HepG2 (cell line): Measurements from ENCODE around the gene ALMS1. TPM values are rescaled to one million over a fixed set of nuclear protein-coding genes. Genes with fewer than 3 reads are reported as not detected.

Source experiments
- ARID5B ChIP-seq: IDR thresholded peaks from 2 replicates; pipeline ENCODE4 v1.4.0; 2020; ENCODE audit warnings: mild to moderate bottlenecking, missing genetic modification reagents
- ATF4 ChIP-seq, 2 experiments: fragments of 450-650 bp in 1 of 2; sonication (generic) in 1 of 2; formaldehyde crosslinking; IDR thresholded peaks; 2 replicates each; pipeline versions ENCODE4 v1.5.0 to v1.8.0; 2020 to 2022; ENCODE audit warnings: mild to moderate bottlenecking in 1 of 2, missing genetic modification reagents in 1 of 2
- CTCF ChIP-seq: sonication (generic); formaldehyde crosslinking; IDR thresholded peaks from 2 replicates; pipeline ENCODE4 v1.5.0; 2020; ENCODE audit warnings: mild to moderate bottlenecking, missing genetic modification reagents, moderate library complexity
- HBP1 ChIP-seq: IDR thresholded peaks from 2 replicates; pipeline ENCODE4 v1.6.1; 2016; ENCODE audit warnings: low read depth, control low read depth
- MAFF ChIP-seq: IDR thresholded peaks from 2 replicates; pipeline ENCODE4 v1.6.1; 2011; ENCODE audit warnings: low read depth, low read length, improper control_type of control experiment
- NR2F1 ChIP-seq, 2 experiments: fragments of 450-650 bp in 1 of 2; formaldehyde crosslinking in 1 of 2; IDR thresholded peaks; 2 replicates each; pipeline versions ENCODE4 v1.5.0 to v1.6.1; 2016 to 2020; ENCODE audit warnings: mild to moderate bottlenecking in 1 of 2, missing compliant biosample characterization in 1 of 2, missing genetic modification reagents in 1 of 2, moderate library complexity in 1 of 2
- PHF8 ChIP-seq: sonication (generic); formaldehyde crosslinking; IDR thresholded peaks from 2 replicates; pipeline ENCODE4 v1.5.0; 2020; ENCODE audit warnings: missing genetic modification reagents
- RARA ChIP-seq: IDR thresholded peaks from 2 replicates; pipeline ENCODE4 v1.6.1; 2016; ENCODE audit warnings: missing genetic modification reagents, missing compliant biosample characterization
- SPEN ChIP-seq: sonication (generic); formaldehyde crosslinking; IDR thresholded peaks from 2 replicates; pipeline ENCODE4 v1.5.1; 2020; ENCODE audit warnings: low read depth, mild to moderate bottlenecking, missing genetic modification reagents
- THAP11 ChIP-seq: IDR thresholded peaks from 2 replicates; pipeline ENCODE4 v1.6.1; 2016; ENCODE audit warnings: missing biosample characterization, missing genetic modification reagents
- TMF1 ChIP-seq: sonication (generic); formaldehyde crosslinking; IDR thresholded peaks from 2 replicates; pipeline ENCODE4 v1.8.1; 2022; ENCODE audit warnings: low read depth, missing genetic modification reagents
- U2AF2 ChIP-seq: fragments of 200-400 bp; formaldehyde crosslinking; IDR thresholded peaks from 2 replicates; pipeline ENCODE4 v1.6.1; 2017; ENCODE audit warnings: low read depth, mild to moderate bottlenecking, low read length
- ZBTB7A ChIP-seq: sonication (generic); formaldehyde crosslinking; IDR thresholded peaks from 2 replicates; pipeline ENCODE4 v1.8.0; 2022; ENCODE audit warnings: mild to moderate bottlenecking, missing genetic modification reagents
- ZNF292 ChIP-seq: sonication (generic); formaldehyde crosslinking; IDR thresholded peaks from 2 replicates; pipeline ENCODE4 v1.8.1; 2022; ENCODE audit warnings: mild to moderate bottlenecking, low read depth, missing genetic modification reagents, borderline replicate concordance
- ZNF597 ChIP-seq: sonication (generic); formaldehyde crosslinking; IDR thresholded peaks from 2 replicates; pipeline ENCODE4 v1.5.0; 2020; ENCODE audit warnings: missing genetic modification reagents
- polyA plus RNA-seq, 8 experiments: library from polyadenylated mRNA; depleted of rRNA in 3 of 8; stranded (reverse) in 7 of 8; unstranded in 1 of 8; fragments of >200 nt; fragmentation: Illumina TruSeq in 4 of 8; extraction: Trizol in 4 of 8; gene quantifications; 2 replicates each; pipeline versions ENCODE4 v1.2.1 to v1.2.3, GENCODE V29; 2011 to 2016; ENCODE audit warnings: low read depth in 4 of 8, missing spikeins in 1 of 8, mixed read lengths in 1 of 8; ENCODE audit not compliant: insufficient read depth in 1 of 8
- total RNA-seq, 5 experiments: library from RNA; depleted of rRNA; stranded (reverse); fragments of >200 nt; fragmentation: Illumina TruSeq; extraction: Trizol; gene quantifications; 2 replicates each; pipeline ENCODE4 v1.2.3, GENCODE V29; 2016; ENCODE audit warnings: low read depth in 1 of 5
- TF ChIP-seq, protein P1 (sequence below): sonication (generic); formaldehyde crosslinking; IDR thresholded peaks from 2 replicates; pipeline ENCODE4 v1.4.0; 2020; ENCODE audit warnings: mild to moderate bottlenecking, missing genetic modification reagents
- TF ChIP-seq, protein P2 (sequence below): IDR thresholded peaks from 2 replicates; pipeline ENCODE4 v1.6.1; 2018; ENCODE audit warnings: missing genetic modification reagents

ALMS1 gene
- total and polyA plus RNA-seq, 2 of the 13 experiments (the other 11 are each of a cell fraction or from before 2014, with no cell fraction given) = 12.9 to 21.2 TPM

DNA sequence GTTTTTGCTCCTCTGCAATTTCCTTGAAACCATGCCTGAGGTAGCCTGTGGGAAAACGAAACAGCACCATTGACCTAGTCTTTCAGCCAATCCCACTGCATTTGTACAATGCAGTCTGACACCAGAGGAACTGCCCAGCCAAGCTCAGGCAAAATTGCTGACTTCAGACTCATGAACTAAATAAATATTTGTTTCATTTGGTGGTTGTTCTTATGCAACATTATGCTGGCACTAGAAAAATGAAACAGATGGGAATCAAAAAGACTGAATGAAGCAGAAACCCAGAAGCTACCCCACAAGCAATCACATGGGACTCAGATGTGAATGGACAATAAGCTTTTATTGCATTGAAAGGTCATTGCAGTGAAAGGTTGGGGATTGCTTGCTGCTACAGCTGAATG lies 254.9 kb downstream of the ALMS1 start (continued):
- TF ChIP-seq ZNF292 = peak; percentile 26; the same call in 1 of the 2 replicates
- TF ChIP-seq ARID5B = peak; percentile 55; the same call in 1 of the 2 replicates
- TF ChIP-seq CTCF (CRISPR knock-in tag) = no peak
- no peak for TF ChIP-seq PHF8 (CRISPR knock-in tag)
- peak; percentile 86 for TF ChIP-seq MAFF
- TF ChIP-seq HBP1 (CRISPR knock-in tag) = peak; percentile 34; the same call in 1 of the 2 replicates
- TF ChIP-seq, protein P1, sequence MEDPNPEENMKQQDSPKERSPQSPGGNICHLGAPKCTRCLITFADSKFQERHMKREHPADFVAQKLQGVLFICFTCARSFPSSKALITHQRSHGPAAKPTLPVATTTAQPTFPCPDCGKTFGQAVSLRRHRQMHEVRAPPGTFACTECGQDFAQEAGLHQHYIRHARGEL (CRISPR knock-in tag) = no peak
- TF ChIP-seq TMF1 (CRISPR knock-in tag) = no peak
- no peak for TF ChIP-seq SPEN (CRISPR knock-in tag)
- no peak for TF ChIP-seq NR2F1 (CRISPR knock-in tag; IDR thresholded peaks at IDR 0.05)
- TF ChIP-seq RARA = peak; percentile 31; the same call in 1 of the 2 replicates
- no peak for TF ChIP-seq ZNF597 (CRISPR knock-in tag)
- TF ChIP-seq ZBTB7A (CRISPR knock-in tag) = no peak
- TF ChIP-seq U2AF2 = no peak
- peak in 1 of 2 experiments; percentile 36; a peak in 1 of 4 replicates for TF ChIP-seq ATF4 (CRISPR knock-in tag; IDR thresholded peaks at IDR 0.05)
- TF ChIP-seq, protein P2, sequence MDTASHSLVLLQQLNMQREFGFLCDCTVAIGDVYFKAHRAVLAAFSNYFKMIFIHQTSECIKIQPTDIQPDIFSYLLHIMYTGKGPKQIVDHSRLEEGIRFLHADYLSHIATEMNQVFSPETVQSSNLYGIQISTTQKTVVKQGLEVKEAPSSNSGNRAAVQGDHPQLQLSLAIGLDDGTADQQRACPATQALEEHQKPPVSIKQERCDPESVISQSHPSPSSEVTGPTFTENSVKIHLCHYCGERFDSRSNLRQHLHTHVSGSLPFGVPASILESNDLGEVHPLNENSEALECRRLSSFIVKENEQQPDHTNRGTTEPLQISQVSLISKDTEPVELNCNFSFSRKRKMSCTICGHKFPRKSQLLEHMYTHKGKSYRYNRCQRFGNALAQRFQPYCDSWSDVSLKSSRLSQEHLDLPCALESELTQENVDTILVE (CRISPR knock-in tag) = no peak
- no peak for TF ChIP-seq THAP11 (CRISPR knock-in tag)
